Liver (tissue), 9 donors: ENCODE data around the gene SIK3. TPM values are rescaled to one million over a fixed set of nuclear protein-coding genes. Genes with fewer than 3 reads are reported as not detected.

Source experiments
- DNase-seq: peaks from one replicate; pipeline ENCODE4 v3.0.0-alpha.2; 2017; ENCODE audit warnings: low spot score
- H3K27ac ChIP-seq, 2 donors: one replicate each; pipeline ENCODE4 v1.7.0; 2013; ENCODE audit warnings: inconsistent platforms in 2 of 2, low read length in 2 of 2, control low read depth in 1 of 2, low read depth in 1 of 2, mild to moderate bottlenecking in 1 of 2
- H3K27me3 ChIP-seq, 4 donors: one replicate each; pipeline versions ENCODE4 v1.6.1 to v1.7.0; 2013; ENCODE audit warnings: low read length in 3 of 4, inconsistent platforms in 1 of 4, mild to moderate bottlenecking in 1 of 4, moderate library complexity in 1 of 4; ENCODE audit not compliant: control insufficient read depth in 4 of 4, insufficient read depth in 4 of 4
- H3K36me3 ChIP-seq, 4 donors: one replicate each; pipeline versions ENCODE4 v1.6.1 to v1.7.0; 2013; ENCODE audit warnings: low read length in 3 of 4, mild to moderate bottlenecking in 3 of 4, low read depth in 1 of 4, moderate library complexity in 1 of 4; ENCODE audit not compliant: control insufficient read depth in 4 of 4, insufficient read depth in 3 of 4
- H3K4me1 ChIP-seq, 4 donors: one replicate each; pipeline versions ENCODE4 v1.6.1 to v1.7.0; 2013; ENCODE audit warnings: low read length in 3 of 4, mild to moderate bottlenecking in 3 of 4, moderate library complexity in 1 of 4; ENCODE audit not compliant: control insufficient read depth in 4 of 4, insufficient read depth in 4 of 4
- H3K4me3 ChIP-seq, 3 donors: one replicate each; pipeline versions ENCODE4 v1.6.1 to v1.7.0; 2013; ENCODE audit warnings: low read length in 3 of 3, control low read depth in 1 of 3, low read depth in 1 of 3, mild to moderate bottlenecking in 1 of 3
- H3K9ac ChIP-seq, 2 donors: one replicate each; pipeline ENCODE4 v1.7.0; 2013; ENCODE audit warnings: low read length in 2 of 2, mild to moderate bottlenecking in 2 of 2, moderate library complexity in 2 of 2, control low read depth in 1 of 2, low read depth in 1 of 2
- H3K9me3 ChIP-seq, 4 donors: one replicate each; pipeline versions ENCODE4 v1.6.1 to v1.7.0; 2013; ENCODE audit warnings: low read length in 3 of 4; ENCODE audit not compliant: control insufficient read depth in 4 of 4
- EGR1 ChIP-seq, 2 donors: IDR thresholded peaks; 2 replicates each; pipeline ENCODE4 v1.6.1; 2016 to 2018; ENCODE audit warnings: antibody characterized with exemption in 2 of 2, low read depth in 2 of 2
- FOXA1 ChIP-seq: IDR thresholded peaks from 2 replicates; pipeline ENCODE4 v1.6.1; 2016; ENCODE audit warnings: antibody characterized with exemption
- GABPA ChIP-seq, 2 donors: IDR thresholded peaks in 1 of 2; conservative IDR thresholded peaks in 1 of 2; 2 replicates each; pipeline ENCODE4 v1.6.1; 2016; ENCODE audit warnings: antibody characterized with exemption in 2 of 2, mild to moderate bottlenecking in 1 of 2, moderate library complexity in 1 of 2
- HNF4A ChIP-seq, 2 donors: conservative IDR thresholded peaks; 2 replicates each; pipeline ENCODE4 v1.6.1; 2016; ENCODE audit warnings: antibody characterized with exemption in 2 of 2, mild to moderate bottlenecking in 2 of 2
- HNF4G ChIP-seq: IDR thresholded peaks from 2 replicates; pipeline ENCODE4 v1.6.1; 2016; ENCODE audit warnings: antibody characterized with exemption
- JUND ChIP-seq, 2 donors: IDR thresholded peaks; 2 replicates each; pipeline ENCODE4 v1.6.1; 2016; ENCODE audit warnings: antibody characterized with exemption in 2 of 2
- RAD21 ChIP-seq, 2 donors: IDR thresholded peaks; 2 replicates each; pipeline ENCODE4 v1.6.1; 2016; ENCODE audit warnings: antibody characterized with exemption in 2 of 2, mild to moderate bottlenecking in 2 of 2
- RXRA ChIP-seq, 2 donors: IDR thresholded peaks; 2 replicates each; pipeline ENCODE4 v1.6.1; 2017 to 2018; ENCODE audit warnings: antibody characterized with exemption in 2 of 2, mild to moderate bottlenecking in 1 of 2
- SP1 ChIP-seq: IDR thresholded peaks from 2 replicates; pipeline ENCODE4 v1.6.1; 2018; ENCODE audit warnings: antibody characterized with exemption, mild to moderate bottlenecking
- TAF1 ChIP-seq: conservative IDR thresholded peaks from 2 replicates; pipeline ENCODE4 v1.6.1; 2016; ENCODE audit warnings: antibody characterized with exemption, mild to moderate bottlenecking
- YY1 ChIP-seq: IDR thresholded peaks from 2 replicates; pipeline ENCODE4 v1.6.1; 2016; ENCODE audit warnings: antibody characterized with exemption, mild to moderate bottlenecking
- WGBS: extraction: QIAGEN DNeasy Blood & Tissue Kit; methylation state at CpG from one replicate; pipeline ENCODE4 v1.1.7; 2013; 5-methylcytosine and 5-hydroxymethylcytosine counted together
- polyA plus RNA-seq, 2 donors: library from polyadenylated mRNA; stranded (reverse) in 1 of 2; unstranded in 1 of 2; fragments of 200-250 nt in 1 of 2; fragments of >200 nt in 1 of 2; fragmentation: Nextera tagmentation in 1 of 2; extraction: Ambion mirVana in 1 of 2; gene quantifications; one replicate each; pipeline versions ENCODE4 v1.2.1 to v1.2.3, GENCODE V29; 2013 to 2015
- total RNA-seq, 2 donors: library from RNA; depleted of rRNA; stranded (reverse); fragments of >200 nt; gene quantifications; one replicate each; pipeline ENCODE4 v1.2.3, GENCODE V29; 2014
- TF ChIP-seq, protein P1 (sequence below): IDR thresholded peaks from 2 replicates; pipeline ENCODE4 v1.6.1; 2016; ENCODE audit warnings: antibody characterized with exemption
- TF ChIP-seq, protein P2 (sequence below): IDR thresholded peaks from 2 replicates; pipeline ENCODE4 v1.6.1; 2016; ENCODE audit warnings: antibody characterized with exemption
- TF ChIP-seq, protein P3 (sequence below): fragments of 150-350 bp; IDR thresholded peaks from 2 replicates; pipeline ENCODE4 v1.5.1; 2017; ENCODE audit warnings: improper control_type of control experiment, low read depth, low read length; ENCODE audit not compliant: missing input control
- TF ChIP-seq, protein P4 (sequence below): IDR thresholded peaks from 2 replicates; pipeline ENCODE4 v1.6.1; 2016; ENCODE audit warnings: antibody characterized with exemption, mild to moderate bottlenecking
- TF ChIP-seq, protein P5 (sequence below): IDR thresholded peaks from 2 replicates; pipeline ENCODE4 v1.6.1; 2016; ENCODE audit warnings: antibody characterized with exemption
- donor health status: healthy.
- donor health status: healthy.
- donor health status: healthy.
- donor health status: healthy.
- donor health status: healthy.

SIK3 gene
- total and polyA plus RNA-seq, 4 donors, result 6.9 to 52.4 (median 14.4) TPM

DNA sequence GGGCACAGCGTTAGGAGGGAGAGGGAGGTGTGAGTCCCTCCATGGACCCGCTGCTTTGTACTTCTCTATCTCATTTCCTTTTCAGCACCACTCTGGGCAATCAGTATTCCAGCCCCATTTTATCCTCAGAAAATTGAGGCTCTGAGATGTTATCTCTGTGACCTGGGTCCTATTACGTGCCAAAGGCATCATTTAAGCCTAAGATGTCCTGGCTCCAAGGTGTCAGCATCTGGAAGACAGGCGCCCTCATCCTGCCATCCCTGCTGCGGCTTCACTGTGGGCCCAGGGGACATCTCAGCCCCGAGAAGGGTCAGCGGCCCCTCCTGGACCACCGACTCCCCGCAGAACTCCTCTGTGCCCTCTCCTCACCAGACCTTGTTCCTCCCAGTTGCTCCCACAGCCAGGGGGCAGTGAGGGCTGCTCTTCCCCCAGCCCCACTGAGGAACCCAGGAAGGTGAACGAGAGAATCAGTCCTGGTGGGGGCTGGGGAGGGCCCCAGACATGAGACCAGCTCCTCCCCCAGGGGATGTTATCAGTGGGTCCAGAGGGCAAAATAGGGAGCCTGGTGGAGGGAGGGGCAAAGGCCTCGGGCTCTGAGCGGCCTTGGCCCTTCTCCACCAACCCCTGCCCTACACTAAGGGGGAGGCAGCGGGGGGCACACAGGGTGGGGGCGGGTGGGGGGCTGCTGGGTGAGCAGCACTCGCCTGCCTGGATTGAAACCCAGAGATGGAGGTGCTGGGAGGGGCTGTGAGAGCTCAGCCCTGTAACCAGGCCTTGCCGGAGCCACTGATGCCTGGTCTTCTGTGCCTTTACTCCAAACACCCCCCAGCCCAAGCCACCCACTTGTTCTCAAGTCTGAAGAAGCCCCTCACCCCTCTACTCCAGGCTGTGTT lies 269.4 kb downstream of the SIK3 start:
- Histone ChIP-seq H3K27ac (peak overlapping the region; percentile 86 to 91), H3K27me3 (no peaks in the 10 kb centered on the region), H3K4me1 (peaks cover 22 to 74% (median 46%) of the 10 kb centered on the region in 4 donors), H3K9me3 (no peaks in the 10 kb centered on the region), H3K9ac (peak overlapping the region in 1 of 2 donors; percentile 66), H3K36me3 (no peaks in the 10 kb centered on the region), H3K4me3 (peak overlapping the region in 2 of 3 donors; percentile 42 to 59)
- WGBS, result 32% methylated on average over 16 of the region's 16 CpGs
- DNase-seq, result no peak
- TF ChIP-seq, protein P1, sequence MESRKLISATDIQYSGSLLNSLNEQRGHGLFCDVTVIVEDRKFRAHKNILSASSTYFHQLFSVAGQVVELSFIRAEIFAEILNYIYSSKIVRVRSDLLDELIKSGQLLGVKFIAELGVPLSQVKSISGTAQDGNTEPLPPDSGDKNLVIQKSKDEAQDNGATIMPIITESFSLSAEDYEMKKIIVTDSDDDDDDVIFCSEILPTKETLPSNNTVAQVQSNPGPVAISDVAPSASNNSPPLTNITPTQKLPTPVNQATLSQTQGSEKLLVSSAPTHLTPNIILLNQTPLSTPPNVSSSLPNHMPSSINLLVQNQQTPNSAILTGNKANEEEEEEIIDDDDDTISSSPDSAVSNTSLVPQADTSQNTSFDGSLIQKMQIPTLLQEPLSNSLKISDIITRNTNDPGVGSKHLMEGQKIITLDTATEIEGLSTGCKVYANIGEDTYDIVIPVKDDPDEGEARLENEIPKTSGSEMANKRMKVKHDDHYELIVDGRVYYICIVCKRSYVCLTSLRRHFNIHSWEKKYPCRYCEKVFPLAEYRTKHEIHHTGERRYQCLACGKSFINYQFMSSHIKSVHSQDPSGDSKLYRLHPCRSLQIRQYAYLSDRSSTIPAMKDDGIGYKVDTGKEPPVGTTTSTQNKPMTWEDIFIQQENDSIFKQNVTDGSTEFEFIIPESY, result no peak
- TF ChIP-seq, protein P2, sequence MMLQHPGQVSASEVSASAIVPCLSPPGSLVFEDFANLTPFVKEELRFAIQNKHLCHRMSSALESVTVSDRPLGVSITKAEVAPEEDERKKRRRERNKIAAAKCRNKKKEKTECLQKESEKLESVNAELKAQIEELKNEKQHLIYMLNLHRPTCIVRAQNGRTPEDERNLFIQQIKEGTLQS, result no peak
- peak; percentile 82 for TF ChIP-seq HNF4G
- TF ChIP-seq, protein P3, sequence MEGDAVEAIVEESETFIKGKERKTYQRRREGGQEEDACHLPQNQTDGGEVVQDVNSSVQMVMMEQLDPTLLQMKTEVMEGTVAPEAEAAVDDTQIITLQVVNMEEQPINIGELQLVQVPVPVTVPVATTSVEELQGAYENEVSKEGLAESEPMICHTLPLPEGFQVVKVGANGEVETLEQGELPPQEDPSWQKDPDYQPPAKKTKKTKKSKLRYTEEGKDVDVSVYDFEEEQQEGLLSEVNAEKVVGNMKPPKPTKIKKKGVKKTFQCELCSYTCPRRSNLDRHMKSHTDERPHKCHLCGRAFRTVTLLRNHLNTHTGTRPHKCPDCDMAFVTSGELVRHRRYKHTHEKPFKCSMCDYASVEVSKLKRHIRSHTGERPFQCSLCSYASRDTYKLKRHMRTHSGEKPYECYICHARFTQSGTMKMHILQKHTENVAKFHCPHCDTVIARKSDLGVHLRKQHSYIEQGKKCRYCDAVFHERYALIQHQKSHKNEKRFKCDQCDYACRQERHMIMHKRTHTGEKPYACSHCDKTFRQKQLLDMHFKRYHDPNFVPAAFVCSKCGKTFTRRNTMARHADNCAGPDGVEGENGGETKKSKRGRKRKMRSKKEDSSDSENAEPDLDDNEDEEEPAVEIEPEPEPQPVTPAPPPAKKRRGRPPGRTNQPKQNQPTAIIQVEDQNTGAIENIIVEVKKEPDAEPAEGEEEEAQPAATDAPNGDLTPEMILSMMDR, result no peak
- TF ChIP-seq EGR1 (IDR thresholded peaks at IDR 0.05; ENCODE audit: low read depth in 2 of 2), result peak in 1 of 2 donors; percentile 10
- peak in 1 of 2 donors; percentile 28 for TF ChIP-seq JUND (IDR thresholded peaks at IDR 0.05)
- TF ChIP-seq HNF4A (conservative IDR thresholded peaks at IDR 0.05), result peak; percentile 88 to 89
- peak; percentile 72 for TF ChIP-seq SP1
- no peak for TF ChIP-seq TAF1
- TF ChIP-seq, protein P4, sequence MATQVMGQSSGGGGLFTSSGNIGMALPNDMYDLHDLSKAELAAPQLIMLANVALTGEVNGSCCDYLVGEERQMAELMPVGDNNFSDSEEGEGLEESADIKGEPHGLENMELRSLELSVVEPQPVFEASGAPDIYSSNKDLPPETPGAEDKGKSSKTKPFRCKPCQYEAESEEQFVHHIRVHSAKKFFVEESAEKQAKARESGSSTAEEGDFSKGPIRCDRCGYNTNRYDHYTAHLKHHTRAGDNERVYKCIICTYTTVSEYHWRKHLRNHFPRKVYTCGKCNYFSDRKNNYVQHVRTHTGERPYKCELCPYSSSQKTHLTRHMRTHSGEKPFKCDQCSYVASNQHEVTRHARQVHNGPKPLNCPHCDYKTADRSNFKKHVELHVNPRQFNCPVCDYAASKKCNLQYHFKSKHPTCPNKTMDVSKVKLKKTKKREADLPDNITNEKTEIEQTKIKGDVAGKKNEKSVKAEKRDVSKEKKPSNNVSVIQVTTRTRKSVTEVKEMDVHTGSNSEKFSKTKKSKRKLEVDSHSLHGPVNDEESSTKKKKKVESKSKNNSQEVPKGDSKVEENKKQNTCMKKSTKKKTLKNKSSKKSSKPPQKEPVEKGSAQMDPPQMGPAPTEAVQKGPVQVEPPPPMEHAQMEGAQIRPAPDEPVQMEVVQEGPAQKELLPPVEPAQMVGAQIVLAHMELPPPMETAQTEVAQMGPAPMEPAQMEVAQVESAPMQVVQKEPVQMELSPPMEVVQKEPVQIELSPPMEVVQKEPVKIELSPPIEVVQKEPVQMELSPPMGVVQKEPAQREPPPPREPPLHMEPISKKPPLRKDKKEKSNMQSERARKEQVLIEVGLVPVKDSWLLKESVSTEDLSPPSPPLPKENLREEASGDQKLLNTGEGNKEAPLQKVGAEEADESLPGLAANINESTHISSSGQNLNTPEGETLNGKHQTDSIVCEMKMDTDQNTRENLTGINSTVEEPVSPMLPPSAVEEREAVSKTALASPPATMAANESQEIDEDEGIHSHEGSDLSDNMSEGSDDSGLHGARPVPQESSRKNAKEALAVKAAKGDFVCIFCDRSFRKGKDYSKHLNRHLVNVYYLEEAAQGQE, result no peak
- TF ChIP-seq RXRA (IDR thresholded peaks at IDR 0.05), result peak; percentile 78 to 87
- TF ChIP-seq GABPA (IDR thresholded peaks at IDR 0.05 in 1 of 2, conservative IDR thresholded peaks at IDR 0.05 in 1 of 2), result no peak
- no peak for TF ChIP-seq FOXA1
- TF ChIP-seq YY1, result no peak
- TF ChIP-seq RAD21 (IDR thresholded peaks at IDR 0.05), result peak in 1 of 2 donors; percentile 48
- TF ChIP-seq, protein P5, sequence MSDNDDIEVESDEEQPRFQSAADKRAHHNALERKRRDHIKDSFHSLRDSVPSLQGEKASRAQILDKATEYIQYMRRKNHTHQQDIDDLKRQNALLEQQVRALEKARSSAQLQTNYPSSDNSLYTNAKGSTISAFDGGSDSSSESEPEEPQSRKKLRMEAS, result peak; percentile 47
